Cardiac fibroblast (primary cell): ENCODE data around the gene COIL.

ENCODE experiments used
- DNase-seq, 2 donors: peaks; one replicate each; pipeline versions ENCODE4 v3.0.0 to v3.0.0-alpha.2; 2010; ENCODE audit warnings: low read depth in 2 of 2
- H3K4me3 ChIP-seq, 2 donors: replicated peaks in 1 of 2; 1 replicate in 1 of 2; 2 replicates in 1 of 2; pipeline ENCODE4 v1.5.1; 2011; ENCODE audit warnings: low read depth in 2 of 2, low read length in 2 of 2, mild to moderate bottlenecking in 2 of 2, moderate library complexity in 1 of 2
- TF ChIP-seq, protein P1 (sequence below): IDR thresholded peaks from one replicate; pipeline ENCODE4 v1.5.1; 2011; ENCODE audit warnings: low read depth, mild to moderate bottlenecking, low read length, inconsistent platforms

The COIL gene

GRCh38 chr17:56898874-56899273 is 62.0 kb downstream of the COIL start:
- no peak overlapping the region for H3K4me3 ChIP-seq
- DNase-seq = no peak
- TF ChIP-seq, protein P1, sequence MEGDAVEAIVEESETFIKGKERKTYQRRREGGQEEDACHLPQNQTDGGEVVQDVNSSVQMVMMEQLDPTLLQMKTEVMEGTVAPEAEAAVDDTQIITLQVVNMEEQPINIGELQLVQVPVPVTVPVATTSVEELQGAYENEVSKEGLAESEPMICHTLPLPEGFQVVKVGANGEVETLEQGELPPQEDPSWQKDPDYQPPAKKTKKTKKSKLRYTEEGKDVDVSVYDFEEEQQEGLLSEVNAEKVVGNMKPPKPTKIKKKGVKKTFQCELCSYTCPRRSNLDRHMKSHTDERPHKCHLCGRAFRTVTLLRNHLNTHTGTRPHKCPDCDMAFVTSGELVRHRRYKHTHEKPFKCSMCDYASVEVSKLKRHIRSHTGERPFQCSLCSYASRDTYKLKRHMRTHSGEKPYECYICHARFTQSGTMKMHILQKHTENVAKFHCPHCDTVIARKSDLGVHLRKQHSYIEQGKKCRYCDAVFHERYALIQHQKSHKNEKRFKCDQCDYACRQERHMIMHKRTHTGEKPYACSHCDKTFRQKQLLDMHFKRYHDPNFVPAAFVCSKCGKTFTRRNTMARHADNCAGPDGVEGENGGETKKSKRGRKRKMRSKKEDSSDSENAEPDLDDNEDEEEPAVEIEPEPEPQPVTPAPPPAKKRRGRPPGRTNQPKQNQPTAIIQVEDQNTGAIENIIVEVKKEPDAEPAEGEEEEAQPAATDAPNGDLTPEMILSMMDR = no peak

DNA sequence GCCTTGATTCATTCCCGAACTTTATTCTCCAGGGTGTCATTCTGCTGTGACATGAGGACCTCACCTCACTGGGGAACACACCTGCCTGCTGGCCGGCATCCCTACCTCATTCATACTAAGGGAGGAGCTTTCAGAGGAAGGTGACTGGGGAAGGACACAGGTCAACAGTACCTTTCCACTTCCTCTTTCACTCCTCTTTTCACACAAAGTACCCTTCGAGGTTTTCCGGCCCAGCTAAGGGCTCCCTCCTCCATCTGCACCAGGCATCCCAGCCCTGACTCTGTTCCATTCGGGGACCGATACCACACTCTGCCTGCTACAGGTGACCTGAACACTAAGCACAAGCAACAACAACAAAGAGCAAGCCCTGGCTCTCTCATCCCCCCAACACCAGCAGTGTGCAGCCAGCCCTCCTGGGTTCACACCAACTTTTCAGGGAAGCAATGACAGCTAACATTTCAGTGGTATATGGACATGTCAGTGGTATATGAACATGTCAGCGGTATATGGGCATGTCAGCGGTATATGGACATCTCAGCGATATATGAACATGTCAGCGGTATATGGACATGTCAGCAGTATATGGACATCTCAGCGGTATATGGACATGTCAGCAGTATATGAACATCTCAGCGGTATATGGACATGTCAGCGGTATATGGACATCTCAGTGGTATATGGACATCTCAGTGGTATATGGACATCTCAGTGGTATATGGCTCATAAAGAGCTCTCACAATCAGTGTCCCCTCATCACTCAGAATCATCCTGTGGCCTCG is 63.0 kb downstream of the COIL start:
- H3K4me3 ChIP-seq = no peak overlapping the region
- TF ChIP-seq, protein P1 = no peak
- no peak for DNase-seq

DNA sequence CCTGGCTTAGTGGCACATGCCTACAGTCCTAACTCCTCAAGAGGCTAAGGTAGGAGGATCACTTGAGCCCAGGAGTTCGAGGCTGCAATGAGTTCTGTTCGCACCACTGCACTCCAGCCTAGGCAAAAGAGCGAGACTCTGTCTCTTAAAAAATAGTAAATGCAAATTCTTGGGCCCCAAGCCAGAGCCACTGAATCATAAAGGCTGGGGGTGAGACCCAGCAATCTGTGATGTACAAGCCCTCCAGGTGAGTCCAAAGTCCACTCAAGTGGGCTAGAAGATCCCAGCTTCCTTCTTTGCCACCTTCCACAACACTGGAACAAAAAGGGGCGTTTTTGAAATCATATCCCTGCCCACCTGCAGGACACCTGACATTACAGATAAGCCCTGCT is 63.9 kb downstream of the COIL start:
- DNase-seq = no peak
- TF ChIP-seq, protein P1 = no peak
- H3K4me3 ChIP-seq = no peak overlapping the region

DNA sequence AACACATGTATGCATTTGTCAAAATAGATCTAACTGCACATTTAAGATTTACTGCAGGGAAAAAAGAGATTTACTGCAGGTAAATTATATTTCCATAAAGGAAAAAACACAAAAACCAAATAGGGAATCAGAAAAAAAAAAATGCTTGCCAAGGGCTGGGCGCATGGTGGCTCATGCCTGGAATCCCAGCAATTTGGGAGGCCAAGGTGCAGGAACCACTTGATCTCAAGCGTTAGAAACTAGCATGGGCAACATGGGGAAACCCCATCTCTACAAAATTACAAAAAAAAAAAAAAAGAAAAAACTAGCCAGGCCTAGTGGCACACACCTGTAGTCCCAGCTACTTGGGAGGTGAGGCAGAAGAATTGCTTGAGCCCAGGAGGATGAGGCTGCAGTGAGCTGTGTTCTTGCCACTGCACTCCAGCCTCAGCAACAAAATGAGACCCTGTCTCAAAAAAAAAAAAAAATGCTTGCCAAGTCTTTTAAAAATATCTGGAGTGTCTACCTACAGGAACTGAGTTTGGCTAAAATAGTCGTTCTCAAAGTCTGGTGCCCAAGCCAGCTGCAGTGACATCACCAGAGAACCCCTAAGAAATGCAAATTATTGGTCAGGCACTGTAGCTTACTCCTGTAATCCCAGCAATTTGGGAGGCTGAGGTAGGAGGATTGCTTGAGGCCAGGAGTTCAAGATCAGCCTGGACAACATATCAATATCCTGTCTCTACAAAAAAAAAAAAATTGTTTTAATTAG is 64.5 kb downstream of the COIL start:
- no peak for DNase-seq
- no peak overlapping the region for H3K4me3 ChIP-seq
- TF ChIP-seq, protein P1 = no peak

DNA sequence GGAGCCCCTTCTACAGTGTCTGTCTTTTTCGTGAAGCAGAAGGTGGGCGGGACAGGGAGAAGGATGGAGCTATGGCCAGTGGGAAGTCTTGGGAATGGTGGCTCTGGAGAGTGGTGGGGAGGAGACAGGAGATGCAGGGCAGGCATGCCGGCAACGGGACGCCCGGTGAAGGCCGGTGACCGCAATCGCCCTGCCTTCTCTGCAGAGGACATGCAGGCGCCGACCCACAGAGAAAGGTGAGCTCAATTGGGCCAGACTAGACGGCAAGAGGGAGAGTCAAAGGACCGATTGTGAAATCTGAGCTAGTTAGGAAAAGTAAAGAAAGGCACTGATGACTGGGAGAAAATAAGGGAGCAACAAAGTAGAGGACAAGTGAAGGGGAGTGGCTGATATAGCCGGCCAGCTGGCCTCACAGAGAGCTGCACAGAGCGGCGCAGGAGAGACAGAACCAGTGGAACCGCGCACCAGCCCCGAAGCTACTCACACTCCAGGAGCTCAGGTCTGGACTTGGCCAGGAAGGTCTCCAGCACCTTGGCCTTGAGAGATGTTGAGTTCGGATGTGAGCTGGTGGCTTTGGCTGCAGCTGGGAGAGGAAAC is 65.9 kb downstream of the COIL start:
- TF ChIP-seq, protein P1 = no peak
- no peak overlapping the region for H3K4me3 ChIP-seq
- DNase-seq = no peak

- no peak for DNase-seq
- TF ChIP-seq, protein P1 = no peak
- no peak overlapping the region for H3K4me3 ChIP-seq
Measured at GRCh38 chr17:56893503-56893902, 67.3 kb downstream of the COIL start.
